ENCODE results near the gene PCDHGA1.

GRCh38 chr5:141420855-141421488 lies 90.7 kb downstream of the PCDHGA1 start, which contains the start of gene PCDHGA11:
- TF ChIP-seq POLR2A (IDR thresholded peaks at IDR 0.05; ENCODE audit: low read length) (no peak), GATA1 (IDR thresholded peaks at IDR 0.05; ENCODE audit: low read depth, low read length) (no peak)
